ENCODE results near the gene TRMT13. TPM values are rescaled to one million over a fixed set of nuclear protein-coding genes. Genes with fewer than 3 reads are reported as not detected.
A peak's percentile ranks its signal among the peaks of the same experiment; 100 is the strongest.

Gene TRMT13
- 10 to 100 TPM; 15.5 to 17.5 TPM for total RNA-seq

- ATAC-seq (peak; percentile 92 to 95), DNase-seq (ENCODE audit: low spot score in 2 of 2) (peak; percentile 87 to 94)
- Mint-ChIP-seq H3K9me3 (no peaks in the 10 kb centered on the region), H3K27ac (peak within 1 kb of the TSS; percentile 93 to 97), H3K36me3 (peaks cover 22 to 23% of the 10 kb centered on the region in 2 donors)
Observed at GRCh38 chr1:100132566-100133477, at the start of gene TRMT13, which contains the start of gene SASS6. TRMT13 (plus strand) TSS chr1:100133163; CDS start chr1:100133169, 6 bp downstream. SASS6 (minus strand) TSS chr1:100132930; CDS start chr1:100132814, 116 bp downstream.

- H3K36me3 Mint-ChIP-seq, result no peaks in the 10 kb centered on the region
- no peak for ATAC-seq
- H3K9me3 Mint-ChIP-seq, result no peaks in the 10 kb centered on the region
- H3K27ac Mint-ChIP-seq, result no peak overlapping the region
- DNase-seq (ENCODE audit: low spot score in 2 of 2), result no peak
Observed at GRCh38 chr1:100087396-100087795, 45.6 kb upstream of the TRMT13 start.

DNA sequence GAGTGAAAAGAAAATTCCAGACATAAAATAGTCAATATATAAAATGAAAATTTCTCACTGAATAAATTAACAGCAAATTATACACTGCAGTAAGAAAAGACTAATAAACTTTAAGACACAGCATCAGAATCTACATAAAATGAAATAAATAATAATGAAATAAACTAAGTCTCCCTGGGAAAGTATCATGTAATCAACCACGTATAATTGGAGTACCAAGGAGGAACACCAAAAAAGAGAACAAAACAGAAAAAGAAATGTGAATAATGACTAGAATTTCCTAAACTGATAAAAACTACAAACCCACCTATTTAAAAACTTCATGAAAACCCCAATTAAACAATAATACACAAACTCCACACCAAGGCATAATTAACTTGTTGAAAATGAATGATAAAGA is 43.9 kb upstream of the TRMT13 start:
- H3K27ac Mint-ChIP-seq, result no peak overlapping the region
- no peaks in the 10 kb centered on the region for H3K9me3 Mint-ChIP-seq
- ATAC-seq, result no peak
- no peak for DNase-seq (ENCODE audit: low spot score in 2 of 2)
- no peaks in the 10 kb centered on the region for H3K36me3 Mint-ChIP-seq

GRCh38 chr1:100090471-100090870 is 42.5 kb upstream of the TRMT13 start:
- Mint-ChIP-seq H3K27ac (no peak overlapping the region), H3K9me3 (no peaks in the 10 kb centered on the region), H3K36me3 (no peaks in the 10 kb centered on the region)
- DNase-seq (ENCODE audit: low spot score in 2 of 2) (no peak), ATAC-seq (no peak)

GRCh38 chr1:100100202-100100601 is 32.8 kb upstream of the TRMT13 start:
- Mint-ChIP-seq H3K27ac (no peak overlapping the region), H3K9me3 (no peaks in the 10 kb centered on the region), H3K36me3 (peaks cover 23 to 33% of the 10 kb centered on the region in 2 donors)
- no peak for ATAC-seq
- no peak for DNase-seq (ENCODE audit: low spot score in 2 of 2)

- DNase-seq (ENCODE audit: low spot score in 2 of 2), result no peak
- ATAC-seq, result no peak
- Mint-ChIP-seq H3K27ac (no peak overlapping the region), H3K36me3 (peaks cover 27 to 30% of the 10 kb centered on the region in 2 donors), H3K9me3 (no peaks in the 10 kb centered on the region)
Observed at GRCh38 chr1:100101564-100101963, 31.4 kb upstream of the TRMT13 start.

- ATAC-seq, result no peak
- H3K27ac Mint-ChIP-seq, result no peak overlapping the region
- no peaks in the 10 kb centered on the region for H3K9me3 Mint-ChIP-seq
- peaks cover 7 to 10% of the 10 kb centered on the region in 2 donors for H3K36me3 Mint-ChIP-seq
- no peak for DNase-seq (ENCODE audit: low spot score in 2 of 2)
Observed at GRCh38 chr1:100107696-100108095, 25.3 kb upstream of the TRMT13 start.

DNA sequence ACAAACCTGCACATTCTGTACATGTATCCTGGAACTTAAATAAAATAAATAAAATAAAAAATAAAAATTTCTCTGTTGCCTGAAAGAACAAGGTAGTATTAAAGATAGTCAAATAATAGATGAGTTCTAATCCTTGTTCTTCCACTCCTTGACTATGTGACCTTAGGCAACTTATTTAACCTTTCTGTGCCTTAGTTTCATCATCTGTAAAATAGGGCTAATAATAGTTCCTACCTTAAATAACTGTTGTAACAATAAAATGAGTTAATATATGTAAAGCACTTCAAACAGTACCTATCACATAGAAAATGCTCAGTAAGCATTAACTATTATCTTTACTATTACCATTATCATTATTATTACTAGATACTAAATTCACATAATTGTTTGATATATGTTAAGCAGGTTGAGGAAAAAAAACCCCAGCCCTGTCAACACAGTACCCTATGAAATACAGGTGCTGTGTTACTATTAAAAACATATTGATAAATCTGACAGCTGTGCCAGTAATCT is 23.4 kb upstream of the TRMT13 start:
- Mint-ChIP-seq H3K36me3 (peaks cover 7 to 10% of the 10 kb centered on the region in 2 donors), H3K9me3 (no peaks in the 10 kb centered on the region), H3K27ac (no peak overlapping the region)
- ATAC-seq (no peak), DNase-seq (ENCODE audit: low spot score in 2 of 2) (no peak)

GRCh38 chr1:100115524-100115923 is 17.4 kb upstream of the TRMT13 start:
- Mint-ChIP-seq H3K36me3 (peaks cover 5 to 8% of the 10 kb centered on the region in 2 donors), H3K9me3 (no peaks in the 10 kb centered on the region), H3K27ac (no peak overlapping the region)
- ATAC-seq, result no peak
- no peak for DNase-seq (ENCODE audit: low spot score in 2 of 2)

- Mint-ChIP-seq H3K27ac (peak overlapping the region in 1 of 2 donors; percentile 29), H3K36me3 (peaks cover 11 to 15% of the 10 kb centered on the region in 2 donors), H3K9me3 (no peaks in the 10 kb centered on the region)
- DNase-seq (ENCODE audit: low spot score in 2 of 2) (no peak), ATAC-seq (no peak)
Observed at GRCh38 chr1:100122177-100122576, 10.8 kb upstream of the TRMT13 start.

DNA sequence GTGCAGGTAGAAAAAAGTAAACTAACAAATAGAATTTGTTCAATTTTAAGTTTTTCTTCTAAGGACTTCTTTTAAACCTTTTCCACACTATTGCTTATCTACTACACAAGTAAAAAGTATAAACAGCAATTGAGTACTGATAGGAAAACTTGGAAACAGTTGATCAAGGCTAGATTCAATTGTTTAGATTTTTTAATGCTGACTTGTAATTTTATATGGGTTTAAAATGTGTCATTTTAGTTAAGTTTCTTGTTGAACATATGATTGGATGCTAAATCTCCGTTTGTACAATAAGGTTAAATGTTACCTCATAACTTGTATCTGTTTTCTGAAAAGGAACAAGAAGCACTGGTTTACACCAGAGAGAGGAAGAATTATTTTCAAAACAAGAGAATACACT is 5.7 kb upstream of the TRMT13 start:
- H3K27ac Mint-ChIP-seq, result no peak overlapping the region
- no peak for DNase-seq (ENCODE audit: low spot score in 2 of 2)
- peaks cover 12 to 13% of the 10 kb centered on the region in 2 donors for H3K36me3 Mint-ChIP-seq
- H3K9me3 Mint-ChIP-seq, result no peaks in the 10 kb centered on the region
- no peak for ATAC-seq

DNA sequence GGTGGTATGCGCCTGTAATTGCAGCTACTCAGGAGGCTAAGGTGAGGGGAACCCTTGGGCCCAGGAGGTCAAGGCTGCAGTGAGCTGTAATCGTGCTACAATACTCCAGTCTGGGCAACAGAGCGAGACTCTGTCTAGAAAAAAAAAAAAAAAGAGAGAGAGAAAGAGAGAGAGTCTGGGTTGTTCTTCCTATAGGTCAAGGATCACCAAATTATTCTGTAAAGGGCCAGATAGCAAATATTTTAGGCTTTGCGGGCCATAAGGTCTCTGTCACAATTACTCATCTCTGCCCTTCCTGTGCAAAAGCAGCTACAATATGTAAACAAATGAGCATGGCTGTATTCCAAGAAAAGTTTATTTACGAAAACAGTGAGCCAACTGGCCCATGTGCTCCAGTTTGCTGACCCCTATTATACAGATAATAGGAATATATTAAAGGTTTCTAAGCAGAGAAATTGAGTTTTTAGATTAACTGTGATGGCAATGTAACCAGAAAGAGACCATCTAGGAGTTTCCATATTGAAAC is 2.3 kb upstream of the TRMT13 start:
- Mint-ChIP-seq H3K9me3 (no peaks in the 10 kb centered on the region), H3K27ac (no peak overlapping the region), H3K36me3 (peaks cover 23 to 27% of the 10 kb centered on the region in 2 donors)
- DNase-seq (ENCODE audit: low spot score in 2 of 2), result no peak
- no peak for ATAC-seq

- H3K36me3 Mint-ChIP-seq, result peaks cover 17 to 22% of the 10 kb centered on the region in 2 donors
- ATAC-seq, result no peak
- H3K27ac Mint-ChIP-seq, result peak overlapping the region; percentile 93 to 97
- DNase-seq (ENCODE audit: low spot score in 2 of 2), result no peak
- no peaks in the 10 kb centered on the region for H3K9me3 Mint-ChIP-seq
Observed at GRCh38 chr1:100131623-100132022, 1.3 kb upstream of the TRMT13 start.

DNA sequence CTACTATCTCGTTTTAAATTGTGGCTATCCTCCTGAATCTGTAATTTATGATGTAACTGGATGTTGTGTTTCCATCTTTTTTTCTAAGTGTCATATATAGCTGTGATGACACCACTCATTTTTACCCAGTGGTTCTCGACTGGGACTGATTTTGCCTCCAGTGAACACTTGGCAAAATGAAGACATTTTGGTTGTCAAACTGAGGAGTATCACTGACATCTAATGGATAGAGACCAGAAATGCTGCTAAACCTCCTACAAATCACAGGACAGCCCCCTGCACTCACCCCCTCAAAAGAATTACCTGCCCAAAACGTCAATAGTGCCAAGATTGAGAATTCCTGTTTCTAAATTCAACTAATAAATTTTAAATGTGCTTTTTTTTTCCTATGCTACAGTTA is 1.9 kb downstream of the TRMT13 start:
- peaks cover 26% of the 10 kb centered on the region in 2 donors for H3K36me3 Mint-ChIP-seq
- DNase-seq (ENCODE audit: low spot score in 2 of 2) (no peak), ATAC-seq (no peak)
- no peak overlapping the region for H3K27ac Mint-ChIP-seq
- H3K9me3 Mint-ChIP-seq, result no peaks in the 10 kb centered on the region

GRCh38 chr1:100137602-100138001 is 4.6 kb downstream of the TRMT13 start:
- Mint-ChIP-seq H3K9me3 (no peaks in the 10 kb centered on the region), H3K36me3 (peaks cover 16% of the 10 kb centered on the region in 2 donors), H3K27ac (no peak overlapping the region)
- no peak for ATAC-seq
- DNase-seq (ENCODE audit: low spot score in 2 of 2), result no peak

- ATAC-seq (no peak), DNase-seq (ENCODE audit: low spot score in 2 of 2) (no peak)
- Mint-ChIP-seq H3K27ac (no peak overlapping the region), H3K36me3 (peaks cover 5 to 16% of the 10 kb centered on the region in 2 donors), H3K9me3 (no peaks in the 10 kb centered on the region)
Observed at GRCh38 chr1:100141192-100141591, 8.2 kb downstream of the TRMT13 start.

- no peaks in the 10 kb centered on the region for H3K9me3 Mint-ChIP-seq
- peak overlapping the region; percentile 4 to 39 for H3K27ac Mint-ChIP-seq
- DNase-seq (ENCODE audit: low spot score in 2 of 2), result no peak
- H3K36me3 Mint-ChIP-seq, result peaks cover 5 to 14% of the 10 kb centered on the region in 2 donors
- ATAC-seq, result no peak
Observed at GRCh38 chr1:100142343-100142742, 9.4 kb downstream of the TRMT13 start.
